Measurements from ENCODE around the gene CREBRF.

GRCh38 chr5:173163219-173163618 lies 107.1 kb downstream of the CREBRF start:
- TF ChIP-seq CTCF (IDR thresholded peaks at IDR 0.05) (no peak), POLR2A (IDR thresholded peaks at IDR 0.05) (no peak)

All from breast epithelium (tissue), 3 donors.